ENCODE measurements around the gene ELFN1.

GRCh38 chr7:1678081-1678543 lies 8.0 kb downstream of the ELFN1 start:
- TF ChIP-seq REST (IDR thresholded peaks at IDR 0.05; ENCODE audit: insufficient read depth in 1 of 2, low read depth in 2 of 2, low read length in 2 of 2) (no peak), POLR2AphosphoS5 (IDR thresholded peaks at IDR 0.05; ENCODE audit: low read depth, low read length) (no peak), SIN3A (IDR thresholded peaks at IDR 0.05; ENCODE audit: borderline replicate concordance, insufficient read depth, low read length) (no peak)
